Measurements from ENCODE around the gene SNAPC2.

GRCh38 chr19:7928741-7929701 is 8.9 kb downstream of the SNAPC2 start:
- TF ChIP-seq POLR2A (IDR thresholded peaks at IDR 0.05) (no peak), CTCF (IDR thresholded peaks at IDR 0.05) (peak in 3 of 5 experiments; percentile 18 to 31 (median 30)), POLR2AphosphoS5 (IDR thresholded peaks at IDR 0.05) (peak in 1 of 3 donors; percentile 19)

All from transverse colon (tissue), 4 donors.